Endothelial cell (in vitro differentiated cells): ENCODE data around the gene PNLIPRP3. TPM values are rescaled to one million over a fixed set of nuclear protein-coding genes. Genes with fewer than 3 reads are reported as not detected.

Experiments
- DNase-seq: peaks from one replicate; pipeline ENCODE4 v3.0.0; 2021; ENCODE audit warnings: low spot score
- H3K27ac Mint-ChIP-seq: one replicate; pipeline ENCODE4 v1.8.0; 2021; ENCODE audit warnings: mixed read lengths, inconsistent platforms; ENCODE audit not compliant: unreplicated experiment
- H3K27me3 Mint-ChIP-seq: one replicate; pipeline ENCODE4 v1.8.0; 2021; ENCODE audit warnings: mild to moderate bottlenecking, moderate library complexity, mixed read lengths, inconsistent platforms; ENCODE audit not compliant: unreplicated experiment
- H3K36me3 Mint-ChIP-seq: one replicate; pipeline ENCODE4 v1.8.0; 2021; ENCODE audit warnings: mild to moderate bottlenecking, low read depth, mixed read lengths, inconsistent platforms; ENCODE audit not compliant: unreplicated experiment
- H3K4me1 Mint-ChIP-seq: one replicate; pipeline ENCODE4 v1.8.0; 2021; ENCODE audit warnings: mild to moderate bottlenecking, mixed read lengths, inconsistent platforms; ENCODE audit not compliant: unreplicated experiment
- H3K4me3 Mint-ChIP-seq: one replicate; pipeline ENCODE4 v1.8.0; 2021; ENCODE audit warnings: mild to moderate bottlenecking, mixed read lengths, inconsistent platforms; ENCODE audit not compliant: unreplicated experiment
- H3K9me3 Mint-ChIP-seq: one replicate; pipeline ENCODE4 v1.8.0; 2021; ENCODE audit warnings: mixed read lengths, inconsistent platforms; ENCODE audit not compliant: unreplicated experiment
- total RNA-seq: library from RNA; stranded (reverse); fragmentation: NEBNext Ultra II Directional; extraction: Animal tissue kit (Norgen Biotek cat#: 25700); gene quantifications from one replicate; pipeline ENCODE4 v1.2.1, GENCODE V29; 2021; ENCODE audit not compliant: unreplicated experiment
- TF ChIP-seq, protein P1 (sequence below): fragments of 200-600 bp; sonication (generic); IDR thresholded peaks from one replicate; pipeline ENCODE4 v1.5.0; 2021; ENCODE audit warnings: antibody characterized with exemption; ENCODE audit not compliant: unreplicated experiment

Gene PNLIPRP3
- total RNA-seq, 1 donor from 2014 or later: not detected

- no peaks in the 10 kb centered on the region for H3K9me3 Mint-ChIP-seq
- TF ChIP-seq, protein P1, sequence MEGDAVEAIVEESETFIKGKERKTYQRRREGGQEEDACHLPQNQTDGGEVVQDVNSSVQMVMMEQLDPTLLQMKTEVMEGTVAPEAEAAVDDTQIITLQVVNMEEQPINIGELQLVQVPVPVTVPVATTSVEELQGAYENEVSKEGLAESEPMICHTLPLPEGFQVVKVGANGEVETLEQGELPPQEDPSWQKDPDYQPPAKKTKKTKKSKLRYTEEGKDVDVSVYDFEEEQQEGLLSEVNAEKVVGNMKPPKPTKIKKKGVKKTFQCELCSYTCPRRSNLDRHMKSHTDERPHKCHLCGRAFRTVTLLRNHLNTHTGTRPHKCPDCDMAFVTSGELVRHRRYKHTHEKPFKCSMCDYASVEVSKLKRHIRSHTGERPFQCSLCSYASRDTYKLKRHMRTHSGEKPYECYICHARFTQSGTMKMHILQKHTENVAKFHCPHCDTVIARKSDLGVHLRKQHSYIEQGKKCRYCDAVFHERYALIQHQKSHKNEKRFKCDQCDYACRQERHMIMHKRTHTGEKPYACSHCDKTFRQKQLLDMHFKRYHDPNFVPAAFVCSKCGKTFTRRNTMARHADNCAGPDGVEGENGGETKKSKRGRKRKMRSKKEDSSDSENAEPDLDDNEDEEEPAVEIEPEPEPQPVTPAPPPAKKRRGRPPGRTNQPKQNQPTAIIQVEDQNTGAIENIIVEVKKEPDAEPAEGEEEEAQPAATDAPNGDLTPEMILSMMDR: peak; percentile 85
- no peak overlapping the region for H3K4me3 Mint-ChIP-seq
- peak; percentile 41 for DNase-seq
- H3K27me3 Mint-ChIP-seq: peaks cover 1% of the 10 kb centered on the region
- no peaks in the 10 kb centered on the region for H3K4me1 Mint-ChIP-seq
- H3K27ac Mint-ChIP-seq: no peak overlapping the region
- H3K36me3 Mint-ChIP-seq: no peaks in the 10 kb centered on the region
Measured at GRCh38 chr10:116521424-116522290, 94.0 kb downstream of the PNLIPRP3 start.

- Mint-ChIP-seq H3K4me3 (no peak overlapping the region), H3K9me3 (no peaks in the 10 kb centered on the region), H3K27me3 (peaks cover 1% of the 10 kb centered on the region), H3K27ac (no peak overlapping the region), H3K4me1 (no peaks in the 10 kb centered on the region), H3K36me3 (no peaks in the 10 kb centered on the region)
- TF ChIP-seq, protein P1: no peak
- no peak for DNase-seq
Measured at GRCh38 chr10:116522803-116523381, 95.2 kb downstream of the PNLIPRP3 start.

DNA sequence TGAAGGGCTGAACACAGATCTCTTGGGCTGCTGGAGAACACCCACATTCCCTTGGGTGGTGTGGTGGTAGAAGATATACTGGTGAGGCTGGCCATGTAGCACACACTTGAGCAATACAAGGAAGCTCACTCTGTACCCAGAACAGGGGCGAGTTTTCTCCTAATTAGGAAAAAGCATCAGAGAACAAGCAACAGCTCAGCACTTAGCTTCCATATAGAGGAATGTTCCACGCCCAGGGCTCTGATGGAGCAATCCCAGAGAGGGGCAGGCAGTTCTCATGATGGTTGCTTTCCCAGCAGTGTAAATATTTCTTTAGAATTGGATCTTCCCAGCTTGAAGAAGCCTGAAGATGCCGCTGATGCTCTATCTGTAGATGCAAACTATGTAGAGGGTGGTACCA lies 97.1 kb downstream of the PNLIPRP3 start:
- H3K9me3 Mint-ChIP-seq: no peaks in the 10 kb centered on the region
- H3K4me1 Mint-ChIP-seq: no peaks in the 10 kb centered on the region
- H3K27ac Mint-ChIP-seq: no peak overlapping the region
- TF ChIP-seq, protein P1: no peak
- DNase-seq: no peak
- peaks cover 1% of the 10 kb centered on the region for H3K27me3 Mint-ChIP-seq
- no peaks in the 10 kb centered on the region for H3K36me3 Mint-ChIP-seq
- no peak overlapping the region for H3K4me3 Mint-ChIP-seq

DNA sequence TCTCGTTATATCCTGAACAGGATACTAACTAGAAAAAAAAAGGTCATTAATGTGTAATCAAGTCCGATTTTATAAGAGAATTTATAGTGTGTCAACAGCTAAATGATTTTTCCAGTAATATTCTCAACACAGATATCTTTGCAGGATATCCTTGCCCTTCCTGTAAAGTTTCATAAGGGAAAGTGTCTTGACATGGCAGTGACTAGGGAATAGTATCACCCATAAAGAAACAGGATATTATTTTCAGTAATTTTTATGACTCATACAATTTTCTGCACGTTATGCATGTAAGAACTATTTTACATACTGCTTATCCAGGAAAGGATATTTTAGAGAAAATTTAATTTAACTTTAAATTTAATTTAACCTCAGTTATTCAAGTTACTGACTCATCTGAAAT lies 98.6 kb downstream of the PNLIPRP3 start:
- H3K4me3 Mint-ChIP-seq: no peak overlapping the region
- no peaks in the 10 kb centered on the region for H3K9me3 Mint-ChIP-seq
- TF ChIP-seq, protein P1: no peak
- no peak for DNase-seq
- H3K27me3 Mint-ChIP-seq: peaks cover 1% of the 10 kb centered on the region
- no peak overlapping the region for H3K27ac Mint-ChIP-seq
- H3K36me3 Mint-ChIP-seq: no peaks in the 10 kb centered on the region
- H3K4me1 Mint-ChIP-seq: no peaks in the 10 kb centered on the region

Other genes with a start within 250 kb of the PNLIPRP3 start
- gene GFRA1, start 154.6 kb upstream of the PNLIPRP3 start, total RNA-seq: 4.2 TPM
- not detected for gene CCDC172, start 103.4 kb upstream of the PNLIPRP3 start, total RNA-seq
- gene PNLIP, start 118.1 kb downstream of the PNLIPRP3 start, total RNA-seq: not detected
- not detected for gene PNLIPRP1, start 163.1 kb downstream of the PNLIPRP3 start, total RNA-seq
- gene PNLIPRP2, start 193.1 kb downstream of the PNLIPRP3 start, total RNA-seq: not detected